ENCODE measurements around the gene DNM3.

DNA sequence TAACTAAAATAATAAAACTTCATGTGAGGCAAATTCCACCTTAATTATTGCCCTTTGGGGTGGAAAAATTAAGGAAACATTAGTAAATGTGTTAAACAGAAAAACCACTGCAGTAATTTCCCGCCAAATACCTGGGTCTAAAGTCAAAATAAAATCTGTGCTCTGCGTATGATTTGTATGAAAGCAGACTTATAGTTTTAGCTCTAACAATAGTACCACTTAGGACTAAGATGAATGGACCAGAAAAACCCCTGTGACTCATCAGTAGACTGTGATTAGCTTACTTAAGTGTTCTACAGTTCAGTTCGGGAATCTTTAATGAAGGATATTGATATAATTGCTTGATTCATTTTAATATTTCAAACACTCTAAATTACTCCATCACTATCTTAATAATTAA, 555.9 kb downstream of the DNM3 start:
- TF ChIP-seq EZH2phosphoT487 (IDR thresholded peaks at IDR 0.05; ENCODE audit: insufficient read depth, low read depth) = no peak
- no peak for TF ChIP-seq EZH2 (IDR thresholded peaks at IDR 0.05; ENCODE audit: insufficient read depth, poor library complexity, severe bottlenecking)

All from GM23248 (cell line).